Fibroblast of pulmonary artery (primary cell): ENCODE measurements around the gene PAOX.

Experiments used
- DNase-seq: peaks from one replicate; pipeline ENCODE4 v3.0.0-alpha.2; 2010; ENCODE audit warnings: low read depth
- H3K4me3 ChIP-seq: replicated peaks from 2 replicates; pipeline ENCODE4 v1.5.1; 2011; ENCODE audit warnings: low read depth, mild to moderate bottlenecking, control low read depth, low read length, moderate library complexity
- TF ChIP-seq, protein P1 (sequence below): IDR thresholded peaks from 2 replicates; pipeline ENCODE4 v1.5.1; 2011; ENCODE audit warnings: mild to moderate bottlenecking, control low read depth, low read length, inconsistent platforms; ENCODE audit errors: missing control alignments

PAOX gene

GRCh38 chr10:133343558-133343957 is 35.5 kb upstream of the PAOX start:
- TF ChIP-seq, protein P1, sequence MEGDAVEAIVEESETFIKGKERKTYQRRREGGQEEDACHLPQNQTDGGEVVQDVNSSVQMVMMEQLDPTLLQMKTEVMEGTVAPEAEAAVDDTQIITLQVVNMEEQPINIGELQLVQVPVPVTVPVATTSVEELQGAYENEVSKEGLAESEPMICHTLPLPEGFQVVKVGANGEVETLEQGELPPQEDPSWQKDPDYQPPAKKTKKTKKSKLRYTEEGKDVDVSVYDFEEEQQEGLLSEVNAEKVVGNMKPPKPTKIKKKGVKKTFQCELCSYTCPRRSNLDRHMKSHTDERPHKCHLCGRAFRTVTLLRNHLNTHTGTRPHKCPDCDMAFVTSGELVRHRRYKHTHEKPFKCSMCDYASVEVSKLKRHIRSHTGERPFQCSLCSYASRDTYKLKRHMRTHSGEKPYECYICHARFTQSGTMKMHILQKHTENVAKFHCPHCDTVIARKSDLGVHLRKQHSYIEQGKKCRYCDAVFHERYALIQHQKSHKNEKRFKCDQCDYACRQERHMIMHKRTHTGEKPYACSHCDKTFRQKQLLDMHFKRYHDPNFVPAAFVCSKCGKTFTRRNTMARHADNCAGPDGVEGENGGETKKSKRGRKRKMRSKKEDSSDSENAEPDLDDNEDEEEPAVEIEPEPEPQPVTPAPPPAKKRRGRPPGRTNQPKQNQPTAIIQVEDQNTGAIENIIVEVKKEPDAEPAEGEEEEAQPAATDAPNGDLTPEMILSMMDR: no peak
- H3K4me3 ChIP-seq: no peak overlapping the region
- no peak for DNase-seq

GRCh38 chr10:133344236-133344635 is 34.8 kb upstream of the PAOX start:
- TF ChIP-seq, protein P1: no peak
- DNase-seq: no peak
- H3K4me3 ChIP-seq: no peak overlapping the region

GRCh38 chr10:133346413-133346812 is 32.6 kb upstream of the PAOX start:
- no peak overlapping the region for H3K4me3 ChIP-seq
- TF ChIP-seq, protein P1: no peak
- no peak for DNase-seq

- no peak for DNase-seq
- no peak overlapping the region for H3K4me3 ChIP-seq
- TF ChIP-seq, protein P1: no peak
Measured at GRCh38 chr10:133347710-133348517, 31.1 kb upstream of the PAOX start.

DNA sequence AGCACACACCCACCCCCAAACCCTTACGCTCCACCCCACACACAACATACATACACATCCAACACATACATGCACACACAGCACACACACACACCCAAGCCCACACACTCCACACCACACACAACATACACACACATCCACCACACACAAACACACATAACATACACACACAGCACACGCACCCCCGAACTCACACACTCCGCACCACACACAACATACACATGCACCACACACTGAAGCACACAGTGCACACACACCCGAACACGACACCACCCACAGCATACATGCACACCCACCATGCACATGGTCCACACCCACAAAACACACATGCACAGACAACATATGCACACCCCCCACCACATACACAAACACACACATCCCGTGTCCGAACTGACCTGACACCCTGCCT is 29.9 kb upstream of the PAOX start:
- no peak overlapping the region for H3K4me3 ChIP-seq
- DNase-seq: no peak
- TF ChIP-seq, protein P1: no peak

GRCh38 chr10:133349577-133350011 is 29.5 kb upstream of the PAOX start:
- DNase-seq: no peak
- TF ChIP-seq, protein P1: no peak
- H3K4me3 ChIP-seq: no peak overlapping the region
